Stimulated activated CD8-positive, alpha-beta memory T cell treated with anti-CD3 and anti-CD28 coated beads, Interleukin-15, amount 100 ng/mL, for 1 hour (primary cell): ENCODE data around the gene THAP11.

Experiments used
- DNase-seq: peaks from one replicate; pipeline ENCODE4 v3.0.0-alpha.2; 2020; ENCODE audit warnings: low read depth

The THAP11 gene

DNA sequence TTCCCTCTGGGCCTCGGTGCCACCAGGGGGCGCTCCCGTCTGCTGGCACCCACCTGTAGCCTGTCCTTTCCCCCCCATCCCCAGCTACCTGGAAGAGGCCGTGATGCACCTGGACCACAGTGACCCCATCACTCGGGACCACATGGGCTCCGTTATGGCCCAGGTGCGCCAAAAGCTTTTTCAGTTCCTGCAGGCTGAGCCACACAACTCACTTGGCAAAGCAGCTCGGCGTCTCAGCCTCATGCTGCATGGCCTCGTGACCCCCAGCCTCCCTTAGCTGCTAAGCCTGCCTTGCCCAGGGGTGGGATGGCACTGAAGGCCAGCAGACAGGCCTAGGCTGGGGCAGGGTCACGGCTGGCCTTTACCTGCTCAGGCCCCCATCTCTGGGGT, 41.7 kb downstream of the THAP11 start:
- peak; percentile 53 for DNase-seq

DNA sequence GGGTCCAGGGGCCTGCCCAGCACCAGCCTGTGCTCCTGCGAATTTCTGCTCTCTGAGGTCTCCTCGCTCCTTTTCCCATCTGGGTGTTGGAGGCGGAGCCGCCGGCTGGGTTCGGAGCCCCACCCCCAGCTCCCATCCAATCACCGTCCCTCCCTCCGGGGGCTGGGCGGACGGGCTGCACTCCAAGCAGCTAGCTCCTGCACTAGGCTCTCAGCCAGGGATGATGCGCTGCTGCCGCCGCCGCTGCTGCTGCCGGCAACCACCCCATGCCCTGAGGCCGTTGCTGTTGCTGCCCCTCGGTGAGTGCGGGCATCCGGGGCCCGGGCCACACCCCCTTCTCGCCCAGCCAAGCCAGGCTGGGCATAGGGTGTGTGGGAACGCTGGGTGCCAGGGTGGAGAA, 42.6 kb downstream of the THAP11 start, which contains the start of gene NRN1L:
Gene NRN1L (plus strand): TSS at position 202 of the 400 bp plus-strand sequence. CDS start 19 bp downstream, at position 221.
- no peak for DNase-seq

DNA sequence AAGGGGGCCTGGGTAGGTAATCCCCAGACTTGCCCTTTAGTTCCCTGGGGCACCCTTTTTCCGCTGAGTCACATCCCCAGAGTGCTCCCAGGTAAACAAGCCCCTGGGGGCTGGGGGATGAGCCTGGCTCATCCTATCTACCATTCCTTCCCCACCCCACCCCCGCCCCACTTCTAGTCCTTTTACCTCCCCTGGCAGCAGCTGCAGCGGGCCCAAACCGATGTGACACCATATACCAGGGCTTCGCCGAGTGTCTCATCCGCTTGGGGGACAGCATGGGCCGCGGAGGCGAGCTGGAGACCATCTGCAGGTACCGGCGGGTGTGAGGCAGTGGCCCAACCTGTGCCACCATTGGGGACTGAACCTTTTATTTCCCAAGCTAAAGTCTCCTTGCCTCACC, 43.4 kb downstream of the THAP11 start:
- DNase-seq: no peak

- DNase-seq: no peak
These were observed 43.9 kb downstream of the THAP11 start for GRCh38 chr16:67885976-67886375.

- DNase-seq: no peak
These were observed 44.3 kb downstream of the THAP11 start for GRCh38 chr16:67886387-67886786.

- no peak for DNase-seq
These were observed 46.2 kb downstream of the THAP11 start for GRCh38 chr16:67888331-67888730.

- DNase-seq: no peak
These were observed 50.3 kb downstream of the THAP11 start for GRCh38 chr16:67892375-67892774.

DNA sequence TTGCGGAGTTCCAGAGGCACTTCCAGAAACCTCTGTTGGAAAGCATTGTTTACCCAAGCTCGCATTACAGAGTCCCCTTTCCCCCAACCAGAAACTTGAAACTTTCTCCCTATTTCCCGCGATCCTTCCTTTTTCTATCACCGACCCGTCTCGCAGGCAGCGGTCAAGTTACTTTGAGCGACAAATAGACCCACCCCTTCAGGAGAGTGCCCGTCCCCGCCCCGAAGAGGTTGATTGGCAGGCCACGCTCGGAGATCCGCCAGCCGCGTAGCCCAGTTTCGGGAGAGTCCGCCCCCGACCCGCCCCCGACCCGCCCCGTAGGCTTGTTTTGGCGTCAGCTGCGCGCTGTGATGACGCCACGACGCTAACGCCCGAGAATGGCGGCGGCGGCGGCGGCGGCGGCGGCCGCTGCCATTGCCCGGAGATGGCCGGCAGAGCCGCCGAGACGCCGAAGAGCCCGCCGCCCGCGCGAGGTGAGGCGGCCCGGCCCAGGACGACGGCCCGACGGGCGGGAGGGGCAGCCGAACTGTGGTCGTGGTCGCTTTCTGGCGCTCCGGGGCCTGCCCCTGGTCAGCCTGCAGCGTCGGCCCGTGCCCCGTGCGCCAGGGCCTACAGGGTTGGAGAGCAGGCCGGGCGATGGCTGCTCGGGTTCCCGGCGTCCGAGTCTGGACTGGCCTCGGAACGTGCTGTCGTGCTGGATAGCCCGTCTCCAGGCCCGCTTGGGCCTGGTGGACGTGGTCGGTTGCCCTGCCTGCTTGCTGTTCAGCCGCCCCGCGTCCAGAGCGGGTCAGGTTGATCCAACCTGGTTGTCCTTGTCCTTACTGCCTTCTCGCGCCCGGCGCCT, 51.0 kb downstream of the THAP11 start, which contains the start of gene PSKH1:
Gene PSKH1 (plus strand): TSS at position 356 of the 844 bp plus-strand sequence. CDS start 15,496 bp downstream, outside the sequence.
- peak; percentile 84 for DNase-seq
